Activated naive CD8-positive, alpha-beta T cell treated with anti-CD3 and anti-CD28 coated beads, Interleukin-2, amount 50 U/mL, for 24 hours (primary cell): ENCODE results near the gene NIPA2.

ENCODE experiments used
- ATAC-seq: fragments of 150-1000 bp; cut with Tn5 transposase; one replicate; pipeline ENCODE4 v1.10.0; 2021
- DNase-seq: peaks from one replicate; pipeline ENCODE4 v3.0.0; 2021
- H3K27ac Mint-ChIP-seq: one replicate; pipeline ENCODE4 v1.8.0; 2021; ENCODE audit warnings: mild to moderate bottlenecking, mixed read lengths
- H3K27me3 Mint-ChIP-seq: one replicate; pipeline ENCODE4 v1.8.0; 2021; ENCODE audit warnings: mixed read lengths
- H3K36me3 Mint-ChIP-seq: one replicate; pipeline ENCODE4 v1.8.0; 2021; ENCODE audit warnings: low read depth, mixed read lengths
- H3K4me1 Mint-ChIP-seq: one replicate; pipeline ENCODE4 v1.8.0; 2021; ENCODE audit warnings: mixed read lengths
- H3K4me3 Mint-ChIP-seq: one replicate; pipeline ENCODE4 v1.8.0; 2021; ENCODE audit warnings: mild to moderate bottlenecking, moderate library complexity, mixed read lengths
- H3K9me3 Mint-ChIP-seq: one replicate; pipeline ENCODE4 v1.8.0; 2021; ENCODE audit warnings: mixed read lengths

Gene NIPA2

GRCh38 chr15:22912256-22912655 is 73.8 kb downstream of the NIPA2 start:
- Mint-ChIP-seq H3K4me1 (no peaks in the 10 kb centered on the region), H3K9me3 (no peaks in the 10 kb centered on the region), H3K27ac (no peak overlapping the region), H3K36me3 (peaks cover 4% of the 10 kb centered on the region), H3K4me3 (no peak overlapping the region), H3K27me3 (no peaks in the 10 kb centered on the region)
- DNase-seq = no peak
- ATAC-seq = no peak

GRCh38 chr15:22913646-22914380 is 75.3 kb downstream of the NIPA2 start:
- H3K27me3 Mint-ChIP-seq = no peaks in the 10 kb centered on the region
- H3K4me1 Mint-ChIP-seq = no peaks in the 10 kb centered on the region
- H3K9me3 Mint-ChIP-seq = no peaks in the 10 kb centered on the region
- DNase-seq (no peak), ATAC-seq (no peak)
- no peak overlapping the region for H3K4me3 Mint-ChIP-seq
- H3K27ac Mint-ChIP-seq = no peak overlapping the region
- H3K36me3 Mint-ChIP-seq = peaks cover 2% of the 10 kb centered on the region

- Mint-ChIP-seq H3K4me3 (no peak overlapping the region), H3K27ac (no peak overlapping the region), H3K36me3 (peaks cover 1% of the 10 kb centered on the region), H3K9me3 (no peaks in the 10 kb centered on the region), H3K27me3 (no peaks in the 10 kb centered on the region), H3K4me1 (no peaks in the 10 kb centered on the region)
- ATAC-seq = no peak
- DNase-seq = no peak
Observed at GRCh38 chr15:22915866-22916515, 77.5 kb downstream of the NIPA2 start.

GRCh38 chr15:22916606-22917350 is 78.3 kb downstream of the NIPA2 start:
- ATAC-seq (no peak), DNase-seq (no peak)
- no peaks in the 10 kb centered on the region for H3K4me1 Mint-ChIP-seq
- H3K4me3 Mint-ChIP-seq = no peak overlapping the region
- H3K27ac Mint-ChIP-seq = no peak overlapping the region
- peaks cover 1% of the 10 kb centered on the region for H3K36me3 Mint-ChIP-seq
- H3K9me3 Mint-ChIP-seq = no peaks in the 10 kb centered on the region
- H3K27me3 Mint-ChIP-seq = no peaks in the 10 kb centered on the region

- peaks cover 1% of the 10 kb centered on the region for H3K36me3 Mint-ChIP-seq
- H3K27me3 Mint-ChIP-seq = no peaks in the 10 kb centered on the region
- H3K4me1 Mint-ChIP-seq = no peaks in the 10 kb centered on the region
- no peak overlapping the region for H3K4me3 Mint-ChIP-seq
- no peak overlapping the region for H3K27ac Mint-ChIP-seq
- no peaks in the 10 kb centered on the region for H3K9me3 Mint-ChIP-seq
- DNase-seq = no peak
- ATAC-seq = no peak
Observed at GRCh38 chr15:22917556-22917955, 79.1 kb downstream of the NIPA2 start.
